Neural cell (in vitro differentiated cells): ENCODE results near the gene REEP6. TPM values are rescaled to one million over a fixed set of nuclear protein-coding genes. Genes with fewer than 3 reads are reported as not detected.
A peak's percentile ranks its signal among the peaks of the same experiment; 100 is the strongest.
"Not testable (repeated sequence)": the region's sequence is repeated elsewhere in the genome, so short reads cannot be mapped to it uniquely, and the experiment has no call there.

Source experiments
- H2AFZ ChIP-seq: fragments of 200-600, 300-800 bp; sonication (generic), shearing (Covaris generic); 2 replicates; pipeline ENCODE4 v1.6.0; 2014; ENCODE audit warnings: low read depth, mild to moderate bottlenecking, antibody characterized with exemption, low read length, moderate library complexity
- H3F3A ChIP-seq: fragments of 200-600 bp; shearing (Covaris generic); 2 replicates; pipeline ENCODE4 v1.6.1; 2016; ENCODE audit warnings: mild to moderate bottlenecking, moderate library complexity, mixed read lengths, antibody characterized with exemption, low read length; ENCODE audit not compliant: insufficient read depth, poor library complexity, severe bottlenecking
- H3K27ac ChIP-seq: fragments of 200-600, 300-800 bp; sonication (generic), shearing (Covaris generic); 2 replicates; pipeline ENCODE4 v1.5.1; 2014; ENCODE audit warnings: mild to moderate bottlenecking, low read length, moderate library complexity
- H3K27me3 ChIP-seq: fragments of 300-800, 200-600 bp; sonication (generic), shearing (Covaris generic); 2 replicates; pipeline ENCODE4 v1.6.0; 2014; ENCODE audit warnings: mild to moderate bottlenecking, low read depth, low read length, moderate library complexity; ENCODE audit not compliant: insufficient read depth
- H3K36me3 ChIP-seq: fragments of 300-800, 200-600 bp; sonication (generic), shearing (Covaris generic); 2 replicates; pipeline ENCODE4 v1.5.1; 2014; ENCODE audit warnings: mild to moderate bottlenecking, antibody characterized with exemption, low read length, moderate library complexity; ENCODE audit not compliant: insufficient read depth
- H3K4me2 ChIP-seq: fragments of 300-800, 200-600 bp; sonication (generic), shearing (Covaris generic); 2 replicates; pipeline ENCODE4 v1.6.0; 2014; ENCODE audit warnings: mild to moderate bottlenecking, low read length
- H3K4me3 ChIP-seq: fragments of 300-800, 200-600 bp; sonication (generic), shearing (Covaris generic); 2 replicates; pipeline ENCODE4 v1.5.1; 2014; ENCODE audit warnings: mild to moderate bottlenecking, low read length, moderate library complexity
- H3K79me2 ChIP-seq: fragments of 200-600 bp; shearing (Covaris generic); replicated peaks from 2 replicates; pipeline ENCODE4 v1.6.0; 2014; ENCODE audit warnings: mild to moderate bottlenecking, low read length, moderate library complexity; ENCODE audit not compliant: insufficient read depth
- H3K9ac ChIP-seq: fragments of 300-800, 200-600 bp; sonication (generic), shearing (Covaris generic); 2 replicates; pipeline ENCODE4 v1.6.1; 2016; ENCODE audit warnings: mild to moderate bottlenecking, low read length, mixed read lengths
- H3K9me2 ChIP-seq: fragments of 200-600 bp; shearing (Covaris generic); 2 replicates; pipeline ENCODE4 v1.6.1; 2016; ENCODE audit warnings: mild to moderate bottlenecking, low read length, mixed read lengths; ENCODE audit not compliant: insufficient read depth
- H3K9me3 ChIP-seq: fragments of 200-600, 300-800 bp; sonication (generic), shearing (Covaris generic); 2 replicates; pipeline ENCODE4 v1.6.1; 2016; ENCODE audit warnings: mild to moderate bottlenecking, mixed run types, low read length, moderate library complexity, mixed read lengths
- H4K20me1 ChIP-seq: fragments of 200-600 bp; shearing (Covaris generic); 2 replicates; pipeline ENCODE4 v1.6.1; 2016; ENCODE audit warnings: mild to moderate bottlenecking, mixed run types; ENCODE audit not compliant: insufficient read depth
- EZH2 ChIP-seq: fragments of 200-600, 300-800 bp; shearing (Covaris generic), sonication (generic); IDR thresholded peaks from 2 replicates; pipeline ENCODE4 v1.6.1; 2014; ENCODE audit warnings: antibody characterized with exemption, low read length, borderline replicate concordance, mild to moderate bottlenecking; ENCODE audit not compliant: insufficient read depth, poor library complexity, severe bottlenecking
- POLR2AphosphoS5 ChIP-seq: IDR thresholded peaks from 2 replicates; pipeline ENCODE4 v1.6.1; 2012
- REST ChIP-seq: IDR thresholded peaks from 2 replicates; pipeline ENCODE4 v1.6.1; 2012; ENCODE audit warnings: borderline replicate concordance
- TAF1 ChIP-seq: IDR thresholded peaks from 2 replicates; pipeline ENCODE4 v1.6.1; 2012; ENCODE audit warnings: low read depth
- polyA plus RNA-seq: library from polyadenylated mRNA; depleted of rRNA; stranded (reverse); fragments of >200 nt; gene quantifications from 2 replicates; pipeline ENCODE4 v1.2.3, GENCODE V29; 2014

REEP6 gene
- polyA plus RNA-seq, 1 donor from 2014 or later, result 10.7 TPM

GRCh38 chr19:1474765-1475351, 16.1 kb upstream of the REEP6 start:
- H3K9me2 ChIP-seq, result no peaks in the 10 kb centered on the region
- no peaks in the 10 kb centered on the region for H3K36me3 ChIP-seq
- H4K20me1 ChIP-seq, result peaks cover 36% of the 10 kb centered on the region
- no peaks in the 10 kb centered on the region for H3F3A ChIP-seq
- no peak overlapping the region for H2AFZ ChIP-seq
- no peak overlapping the region for H3K9ac ChIP-seq
- no peaks in the 10 kb centered on the region for H3K79me2 ChIP-seq
- no peak overlapping the region for H3K27ac ChIP-seq
- TF ChIP-seq TAF1 (no peak), POLR2AphosphoS5 (peak; percentile 12), EZH2 (no peak)
- H3K27me3 ChIP-seq, result no peaks in the 10 kb centered on the region
- H3K4me2 ChIP-seq, result no peak overlapping the region
- no peaks in the 10 kb centered on the region for H3K9me3 ChIP-seq
- H3K4me3 ChIP-seq, result no peak overlapping the region

GRCh38 chr19:1475751-1476437, 15.1 kb upstream of the REEP6 start:
- Histone ChIP-seq H3F3A (no peaks in the 10 kb centered on the region), H3K4me3 (no peak overlapping the region), H3K27ac (no peak overlapping the region), H4K20me1 (peaks cover 25% of the 10 kb centered on the region), H2AFZ (no peak overlapping the region), H3K9me2 (no peaks in the 10 kb centered on the region), H3K9ac (no peak overlapping the region), H3K36me3 (no peaks in the 10 kb centered on the region), H3K27me3 (no peaks in the 10 kb centered on the region), H3K9me3 (no peaks in the 10 kb centered on the region), H3K79me2 (no peaks in the 10 kb centered on the region), H3K4me2 (no peak overlapping the region)
- peak; percentile 37 for TF ChIP-seq POLR2AphosphoS5
- TF ChIP-seq REST, result no peak

GRCh38 chr19:1477056-1477455, 13.9 kb upstream of the REEP6 start:
- not testable (repeated sequence) for H3K9me3 ChIP-seq, H3K9me2 ChIP-seq, H3K9ac ChIP-seq, H3F3A ChIP-seq, H3K4me2 ChIP-seq, H3K27me3 ChIP-seq, H3K4me3 ChIP-seq, H3K79me2 ChIP-seq, H3K36me3 ChIP-seq, H3K27ac ChIP-seq, H2AFZ ChIP-seq
- H4K20me1 ChIP-seq, result peaks cover 14% of the 10 kb centered on the region
